Ectodermal cell (in vitro differentiated cells): ENCODE data around the gene SPTBN4.

Experiments used
- H3K27ac ChIP-seq: 2 replicates; pipeline ENCODE4 v1.7.0; 2013; ENCODE audit warnings: mild to moderate bottlenecking, low read depth, low read length; ENCODE audit not compliant: insufficient read depth, poor library complexity, severe bottlenecking
- H3K27me3 ChIP-seq: 2 replicates; pipeline ENCODE4 v1.7.0; 2013; ENCODE audit warnings: mild to moderate bottlenecking, low read length; ENCODE audit not compliant: insufficient read depth, control insufficient read depth, poor library complexity, severe bottlenecking
- H3K36me3 ChIP-seq: one replicate; pipeline ENCODE4 v1.7.0; 2013; ENCODE audit warnings: low read length; ENCODE audit not compliant: control insufficient read depth, insufficient read depth
- H3K4me1 ChIP-seq: one replicate; pipeline ENCODE4 v1.7.0; 2013; ENCODE audit warnings: low read length; ENCODE audit not compliant: control insufficient read depth, insufficient read depth
- H3K4me3 ChIP-seq: 2 replicates; pipeline ENCODE4 v1.7.0; 2013; ENCODE audit warnings: low read depth, low read length, control low read depth; ENCODE audit not compliant: insufficient read depth
- H3K9me3 ChIP-seq: 2 replicates; pipeline ENCODE4 v1.7.0; 2013; ENCODE audit warnings: mild to moderate bottlenecking, low read length, moderate library complexity; ENCODE audit not compliant: control insufficient read depth
- WGBS, 2 experiments: methylation state at CpG; one replicate each; pipeline ENCODE4 v1.1.7; 2013; ENCODE audit warnings: missing lambda C conversion rate in 2 of 2; 5-methylcytosine and 5-hydroxymethylcytosine counted together

The SPTBN4 gene

GRCh38 chr19:40441719-40442253, 25.0 kb upstream of the SPTBN4 start:
- Histone ChIP-seq H3K4me3 (no peak overlapping the region), H3K9me3 (no peaks in the 10 kb centered on the region), H3K4me1 (peaks cover 19% of the 10 kb centered on the region), H3K27ac (no peak overlapping the region), H3K27me3 (no peaks in the 10 kb centered on the region), H3K36me3 (no peaks in the 10 kb centered on the region)
- WGBS, 2 experiments: 96 to 97% methylated on average over 11 of the region's 11 CpGs

- peaks cover 19% of the 10 kb centered on the region for H3K4me1 ChIP-seq
- H3K27ac ChIP-seq: peak overlapping the region; percentile 65
- H3K9me3 ChIP-seq: no peaks in the 10 kb centered on the region
- H3K27me3 ChIP-seq: no peaks in the 10 kb centered on the region
- H3K36me3 ChIP-seq: no peaks in the 10 kb centered on the region
- 30 to 31% methylated on average over 22 of the region's 22 CpGs for WGBS, 2 experiments
- peak overlapping the region; percentile 97 for H3K4me3 ChIP-seq
These were observed 24.3 kb upstream of the SPTBN4 start for GRCh38 chr19:40442328-40443130.

- Histone ChIP-seq H3K4me3 (peak overlapping the region; percentile 97), H3K4me1 (peaks cover 19% of the 10 kb centered on the region), H3K36me3 (no peaks in the 10 kb centered on the region), H3K9me3 (no peaks in the 10 kb centered on the region), H3K27me3 (no peaks in the 10 kb centered on the region), H3K27ac (peak overlapping the region; percentile 95)
- WGBS, 2 experiments: 0% methylated on average over 52 of the region's 52 CpGs
These were observed 23.4 kb upstream of the SPTBN4 start for GRCh38 chr19:40443131-40443999.

GRCh38 chr19:40444000-40444824, 22.6 kb upstream of the SPTBN4 start, which contains the start of gene SERTAD3:
TSS of gene SERTAD3 (minus strand) at chr19:40444335. CDS start at chr19:40442080, 2,255 bp downstream.
- peaks cover 19% of the 10 kb centered on the region for H3K4me1 ChIP-seq
- H3K36me3 ChIP-seq: no peaks in the 10 kb centered on the region
- 0% methylated on average over 72 of the region's 72 CpGs for WGBS, 2 experiments
- H3K4me3 ChIP-seq: peak within 1 kb of the TSS; percentile 97
- H3K27ac ChIP-seq: peak within 1 kb of the TSS; percentile 95
- H3K27me3 ChIP-seq: no peaks in the 10 kb centered on the region
- H3K9me3 ChIP-seq: no peaks in the 10 kb centered on the region

- Histone ChIP-seq H3K9me3 (no peaks in the 10 kb centered on the region), H3K4me3 (peak overlapping the region; percentile 97), H3K4me1 (peaks cover 19% of the 10 kb centered on the region), H3K27me3 (no peaks in the 10 kb centered on the region), H3K27ac (peak overlapping the region; percentile 93), H3K36me3 (no peaks in the 10 kb centered on the region)
- 28 to 29% methylated on average over 18 of the region's 18 CpGs for WGBS, 2 experiments
These were observed 21.9 kb upstream of the SPTBN4 start for GRCh38 chr19:40444825-40445312.

- H3K4me3 ChIP-seq: no peak overlapping the region
- peak overlapping the region; percentile 67 for H3K27ac ChIP-seq
- H3K4me1 ChIP-seq: peaks cover 19% of the 10 kb centered on the region
- no peaks in the 10 kb centered on the region for H3K9me3 ChIP-seq
- no peaks in the 10 kb centered on the region for H3K36me3 ChIP-seq
- H3K27me3 ChIP-seq: no peaks in the 10 kb centered on the region
- WGBS, 2 experiments: 65 to 67% methylated on average over 9 of the region's 9 CpGs
These were observed 21.0 kb upstream of the SPTBN4 start for GRCh38 chr19:40445780-40446262.

- Histone ChIP-seq H3K27me3 (no peaks in the 10 kb centered on the region), H3K27ac (peak overlapping the region; percentile 45), H3K9me3 (no peaks in the 10 kb centered on the region), H3K4me3 (no peak overlapping the region), H3K36me3 (no peaks in the 10 kb centered on the region), H3K4me1 (peaks cover 19% of the 10 kb centered on the region)
- WGBS, 2 experiments: 83 to 85% methylated on average over 8 of the region's 8 CpGs
These were observed 20.5 kb upstream of the SPTBN4 start for GRCh38 chr19:40446263-40446784.

GRCh38 chr19:40449506-40449905, 17.3 kb upstream of the SPTBN4 start:
- 94 to 97% methylated on average over 3 to 4 of the region's 4 CpGs for WGBS, 2 experiments
- Histone ChIP-seq H3K4me3 (no peak overlapping the region), H3K36me3 (no peaks in the 10 kb centered on the region), H3K9me3 (no peaks in the 10 kb centered on the region), H3K27me3 (no peaks in the 10 kb centered on the region), H3K27ac (no peak overlapping the region), H3K4me1 (peaks cover 11% of the 10 kb centered on the region)

GRCh38 chr19:40450664-40451063, 16.1 kb upstream of the SPTBN4 start:
- no peak overlapping the region for H3K27ac ChIP-seq
- H3K36me3 ChIP-seq: no peaks in the 10 kb centered on the region
- H3K27me3 ChIP-seq: no peaks in the 10 kb centered on the region
- H3K4me1 ChIP-seq: peaks cover 8% of the 10 kb centered on the region
- H3K4me3 ChIP-seq: no peak overlapping the region
- 85 to 92% methylated on average over 4 of the region's 4 CpGs for WGBS, 2 experiments
- no peaks in the 10 kb centered on the region for H3K9me3 ChIP-seq
